ENCODE data around the gene LAIR2.
"Not testable (repeated sequence)": the region's sequence is repeated elsewhere in the genome, so short reads cannot be mapped to it uniquely, and the experiment has no call there.

The LAIR2 gene

GRCh38 chr19:54464630-54465425 lies 37.8 kb upstream of the LAIR2 start:
- no peak for DNase-seq

- no peak for DNase-seq
Observed at GRCh38 chr19:54465426-54466109, 37.1 kb upstream of the LAIR2 start.

GRCh38 chr19:54466110-54466480 lies 36.5 kb upstream of the LAIR2 start:
- DNase-seq, result not testable (repeated sequence)

GRCh38 chr19:54469496-54469934 lies 33.1 kb upstream of the LAIR2 start:
- DNase-seq, result no peak

GRCh38 chr19:54470276-54470887 lies 32.2 kb upstream of the LAIR2 start:
- DNase-seq, result no peak

- DNase-seq, result no peak
Observed at GRCh38 chr19:54470991-54471782, 31.4 kb upstream of the LAIR2 start.

- no peak for DNase-seq
Observed at GRCh38 chr19:54473071-54473891, 29.4 kb upstream of the LAIR2 start, which contains the start of gene CDC42EP5. TSS of gene CDC42EP5 (minus strand) at chr19:54473296. CDS start at chr19:54465547, 7,749 bp downstream.

- DNase-seq, result no peak
Observed at GRCh38 chr19:54473892-54474372, 28.7 kb upstream of the LAIR2 start.

- no peak for DNase-seq
Observed at GRCh38 chr19:54475706-54476105, 26.9 kb upstream of the LAIR2 start.

GRCh38 chr19:54477650-54478049 lies 25.0 kb upstream of the LAIR2 start:
- DNase-seq, result no peak

- DNase-seq, result peak; percentile 25
Observed at GRCh38 chr19:54478677-54479266, 23.9 kb upstream of the LAIR2 start.

GRCh38 chr19:54480051-54480450 lies 22.6 kb upstream of the LAIR2 start:
- no peak for DNase-seq

GRCh38 chr19:54481326-54481930 lies 21.2 kb upstream of the LAIR2 start:
- no peak for DNase-seq

- DNase-seq, result no peak
Observed at GRCh38 chr19:54482889-54483288, 19.7 kb upstream of the LAIR2 start.

GRCh38 chr19:54484451-54484850 lies 18.2 kb upstream of the LAIR2 start:
- DNase-seq, result no peak

GRCh38 chr19:54485851-54486250 lies 16.8 kb upstream of the LAIR2 start:
- no peak for DNase-seq

- DNase-seq, result no peak
Observed at GRCh38 chr19:54489341-54489740, 13.3 kb upstream of the LAIR2 start.

GRCh38 chr19:54489766-54490165 lies 12.9 kb upstream of the LAIR2 start:
- DNase-seq, result no peak

GRCh38 chr19:54492568-54492967 lies 10.1 kb upstream of the LAIR2 start:
- no peak for DNase-seq

GRCh38 chr19:54493056-54493455 lies 9.6 kb upstream of the LAIR2 start:
- not testable (repeated sequence) for DNase-seq

- no peak for DNase-seq
Observed at GRCh38 chr19:54493967-54494585, 8.6 kb upstream of the LAIR2 start.

All from NCI-H524 treated with DMSO at 0.1 percent for 48 hours (cell line).